Activated CD4-positive, alpha-beta T cell treated with anti-CD3 and anti-CD28 coated beads for 24 hours (primary cell): ENCODE measurements around the gene COG6.

Experiments used
- DNase-seq, 2 donors: peaks; one replicate each; pipeline ENCODE4 v3.0.0-alpha.2; 2020; ENCODE audit warnings: low read depth in 2 of 2

The COG6 gene

DNA sequence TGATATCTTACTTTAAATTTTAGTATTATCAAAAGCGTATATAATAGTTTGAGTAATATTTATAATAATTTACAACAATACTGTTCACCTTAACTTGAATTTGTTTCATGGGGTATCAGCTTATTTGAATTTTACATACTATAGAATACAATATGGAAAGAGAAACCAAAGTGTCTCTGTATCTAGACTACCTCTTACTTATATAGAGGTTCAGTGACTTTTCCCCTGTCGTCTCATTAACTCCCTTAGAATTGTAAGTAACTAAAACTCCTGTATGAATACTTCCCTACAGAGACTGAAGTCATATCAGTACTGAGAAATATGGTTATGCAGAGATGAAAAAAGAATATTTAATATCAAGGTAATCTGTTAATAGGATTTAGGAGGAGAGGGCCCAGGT lies 26.8 kb downstream of the COG6 start:
- no peak for DNase-seq

DNA sequence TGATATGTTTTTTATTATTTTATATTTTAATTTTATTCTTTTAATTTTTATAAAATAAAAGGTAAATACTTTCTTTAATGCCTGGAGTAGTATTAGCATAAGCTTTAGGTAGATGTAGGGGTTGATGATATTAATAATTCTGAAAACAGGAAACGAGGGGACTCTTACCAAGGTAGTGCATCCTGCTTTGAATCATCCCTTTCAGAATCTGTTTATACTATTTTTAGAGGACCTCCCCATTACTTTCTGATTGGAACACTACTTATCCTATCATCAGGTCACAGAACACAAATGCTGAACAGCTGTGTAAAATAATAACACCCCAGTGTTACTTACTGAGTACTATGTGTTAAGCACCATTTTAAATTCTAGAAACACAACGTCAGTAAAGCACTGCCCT lies 27.3 kb downstream of the COG6 start:
- DNase-seq, result no peak

DNA sequence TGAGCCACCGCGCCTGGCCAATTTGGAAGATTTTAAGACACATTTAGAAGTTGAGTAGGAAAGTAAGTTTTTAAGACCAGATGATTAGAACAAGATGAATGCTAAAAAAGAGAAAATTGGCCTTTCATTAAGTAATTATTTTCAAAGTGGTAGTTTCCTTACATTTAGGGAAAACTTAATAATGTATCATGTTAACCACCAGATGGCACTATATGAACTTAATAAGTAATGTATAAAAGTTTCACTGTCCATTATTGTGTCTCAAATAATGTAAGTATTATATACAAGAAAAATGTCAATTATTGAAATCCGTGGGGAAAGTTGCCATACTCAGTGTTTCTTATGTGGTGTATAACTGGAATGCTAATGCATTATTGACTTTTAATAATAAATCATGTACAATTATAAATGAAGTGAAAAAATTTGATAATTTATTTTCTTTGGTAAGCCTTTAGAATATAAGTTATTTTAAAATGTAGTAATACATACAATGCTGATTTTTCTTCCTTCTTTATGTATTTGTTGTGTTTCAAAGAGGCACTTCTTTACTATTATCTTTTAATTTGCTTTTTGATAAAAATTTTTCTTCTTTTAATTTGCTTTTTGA lies 29.2 kb downstream of the COG6 start:
- DNase-seq, result no peak

DNA sequence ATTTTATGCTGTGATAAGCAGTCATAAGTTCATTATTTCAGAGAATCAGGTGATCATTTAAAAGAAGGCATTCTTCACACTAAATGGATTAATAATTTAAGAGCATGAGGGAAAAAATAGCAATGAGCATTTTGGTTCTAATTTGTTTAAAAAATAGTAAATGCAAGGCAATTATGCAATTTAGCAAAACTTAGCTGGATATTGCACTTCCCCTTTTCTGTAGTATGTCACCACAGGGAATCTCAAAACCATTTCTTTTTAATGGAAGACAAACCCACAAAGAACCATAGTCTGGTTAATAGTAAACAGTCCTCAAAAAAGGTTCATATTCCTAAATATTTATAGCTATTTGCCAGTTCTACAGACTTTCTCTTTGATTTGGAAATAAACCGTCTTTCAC lies 30.2 kb downstream of the COG6 start:
- no peak for DNase-seq

DNA sequence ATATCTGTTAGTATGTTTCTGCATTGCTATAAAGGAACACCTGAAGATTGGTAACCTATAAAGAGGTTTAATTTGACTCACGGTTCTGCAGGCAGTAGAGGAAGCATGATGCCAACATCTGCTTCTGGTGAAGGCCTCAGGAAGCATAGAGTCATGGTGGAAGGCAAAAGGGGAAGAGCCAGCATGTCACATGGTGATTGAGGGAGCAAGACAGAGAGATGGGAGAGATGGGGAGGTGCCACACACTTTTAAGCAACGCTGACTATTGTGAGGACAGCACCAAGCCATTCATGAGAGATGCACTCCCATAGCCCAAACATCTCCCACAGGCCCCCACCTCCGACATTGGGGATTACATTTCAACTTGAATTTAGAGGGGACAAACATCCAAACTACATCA lies 32.8 kb downstream of the COG6 start:
- no peak for DNase-seq

DNA sequence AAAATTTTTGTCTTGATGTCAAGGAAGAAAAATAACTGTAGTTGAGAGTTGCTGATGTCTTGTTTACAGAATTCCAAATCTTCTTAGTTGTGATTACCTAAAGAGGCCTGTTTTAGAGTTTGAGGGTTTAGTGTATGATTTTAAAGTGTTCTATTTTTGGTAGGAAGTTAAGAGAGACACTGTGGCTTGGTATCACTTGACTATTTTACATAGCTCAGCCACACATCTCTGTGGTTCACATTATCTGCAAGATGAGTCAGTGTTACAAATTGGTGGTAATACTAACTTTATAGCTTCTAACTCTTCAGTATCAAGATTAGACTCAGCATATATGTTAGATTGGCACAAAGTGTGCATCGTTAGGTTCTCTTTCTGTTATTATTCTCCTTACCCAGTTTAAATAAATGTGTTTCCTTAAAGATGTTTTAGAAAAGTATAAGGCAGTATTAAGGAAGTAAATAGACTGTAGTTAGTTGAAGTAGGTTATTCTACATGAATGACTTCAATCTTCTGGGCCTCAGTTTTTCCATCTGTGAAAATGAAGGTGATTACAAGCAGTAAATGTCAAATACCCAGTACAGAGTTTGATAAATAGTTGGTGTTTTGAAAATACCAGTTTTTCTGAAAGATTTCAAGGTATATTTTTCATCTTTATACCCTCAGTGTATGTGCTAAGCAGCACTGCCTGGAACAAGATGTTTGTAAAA lies 33.4 kb downstream of the COG6 start:
- DNase-seq, result no peak

DNA sequence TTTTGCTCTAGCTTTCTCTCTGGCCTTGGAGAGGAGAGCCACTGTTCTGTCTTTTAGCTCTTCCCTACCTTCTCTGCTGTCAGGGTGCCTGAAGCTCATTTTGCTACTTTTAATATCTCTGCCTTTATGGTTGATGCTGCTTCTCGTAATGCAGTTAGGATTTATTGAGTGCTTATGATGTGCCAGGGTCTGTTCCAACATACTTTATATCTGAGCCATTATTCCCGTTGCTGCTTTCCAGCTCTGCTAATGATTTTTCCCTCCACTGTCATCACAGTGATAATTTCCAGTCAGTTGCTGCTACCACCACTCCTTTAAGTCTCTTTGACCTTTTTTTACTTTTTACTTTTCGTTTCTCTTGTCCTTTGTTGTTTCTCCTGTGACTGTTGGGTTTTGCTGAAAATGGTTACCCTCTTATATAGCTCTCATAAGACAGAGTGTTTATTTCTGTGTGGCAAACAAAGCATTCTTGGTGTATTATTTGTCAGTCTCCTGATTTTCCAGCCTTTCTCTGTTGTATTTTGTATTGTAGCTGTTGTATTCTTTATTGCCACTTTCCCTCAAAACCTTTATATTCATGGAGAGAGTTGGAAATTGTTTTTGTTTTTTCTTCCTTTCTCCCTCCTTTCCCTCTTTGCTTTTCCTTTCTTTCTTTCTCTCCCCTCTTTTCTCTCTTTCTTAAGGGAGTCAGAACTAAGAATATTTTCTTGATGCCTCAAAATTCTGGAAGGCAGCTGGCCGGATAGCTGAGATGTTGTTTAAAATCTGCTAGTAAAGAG lies 37.4 kb downstream of the COG6 start:
- DNase-seq, result no peak

DNA sequence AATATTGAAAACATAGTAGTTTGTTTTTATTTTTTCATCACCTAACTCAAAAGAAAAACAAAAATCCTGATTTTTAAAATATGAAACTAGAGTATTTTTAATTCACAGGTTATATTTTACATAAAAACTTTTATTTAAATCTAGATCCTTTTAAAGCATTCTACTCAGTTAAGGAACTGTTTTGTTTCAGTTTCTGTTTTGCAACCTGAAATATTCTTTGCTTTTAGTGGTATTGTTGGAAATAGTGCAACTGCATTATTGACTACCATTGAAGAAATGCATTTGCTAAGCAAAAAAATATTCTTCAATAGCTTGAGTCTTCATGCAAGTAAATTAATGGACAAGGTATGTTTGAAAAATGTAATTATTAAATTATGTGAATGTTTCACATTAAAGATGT lies 43.8 kb downstream of the COG6 start:
- no peak for DNase-seq

DNA sequence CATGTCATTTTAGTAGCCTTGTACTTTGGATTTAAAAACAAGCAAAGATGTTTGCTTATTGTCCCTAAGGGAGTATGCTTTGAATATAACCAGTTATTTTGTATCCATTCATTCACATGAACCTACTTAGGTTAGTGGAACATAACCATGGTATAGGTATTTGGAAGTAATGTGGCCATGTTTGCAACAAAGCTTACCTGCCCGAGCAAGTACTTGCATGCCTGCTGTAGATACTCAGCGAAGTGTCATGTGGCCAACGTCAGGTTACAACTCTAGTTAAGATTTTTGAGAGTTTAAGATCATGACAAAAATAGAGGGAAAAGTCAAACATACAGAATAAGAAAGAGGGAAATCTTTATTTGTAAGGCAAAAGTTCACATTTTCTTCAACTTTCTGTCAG lies 57.2 kb downstream of the COG6 start:
- no peak for DNase-seq

DNA sequence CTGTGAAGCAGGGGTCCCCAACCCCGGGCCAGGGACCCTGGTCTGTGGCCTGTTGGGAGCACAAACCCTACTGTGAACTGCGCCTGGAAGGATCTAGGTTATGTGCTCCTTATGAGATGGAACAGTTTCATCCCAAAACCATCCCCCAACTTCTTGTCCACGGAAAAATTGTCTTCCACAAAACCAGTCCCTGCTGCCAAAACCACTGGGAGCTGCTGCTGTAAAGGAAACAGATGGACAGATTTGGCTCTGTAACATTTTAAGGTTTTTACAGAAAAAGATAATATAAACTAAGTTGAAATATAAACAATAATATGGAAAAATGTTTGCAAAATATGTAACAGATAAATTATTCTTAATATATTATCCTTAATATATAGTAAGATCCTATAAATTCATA lies 73.7 kb downstream of the COG6 start:
- DNase-seq, result no peak

DNA sequence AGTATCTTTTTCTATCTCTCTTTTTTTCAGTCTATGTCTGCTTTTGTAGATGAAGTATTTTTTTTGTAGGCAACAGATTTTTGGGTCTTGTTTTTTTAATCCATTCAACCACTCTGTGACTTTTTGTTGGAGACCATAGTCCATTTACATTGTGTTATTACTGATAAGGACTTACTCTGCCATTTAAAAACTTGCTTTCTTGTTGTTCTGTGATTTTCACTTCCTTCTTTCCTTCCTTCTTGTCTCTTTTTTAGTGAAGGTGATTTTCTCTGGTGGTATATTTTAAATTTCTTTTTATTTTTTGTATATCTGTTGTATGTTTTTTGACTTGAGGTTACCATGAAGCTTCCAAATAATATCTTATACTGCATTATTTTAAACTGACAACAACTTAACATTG lies 79.5 kb downstream of the COG6 start:
- no peak for DNase-seq

DNA sequence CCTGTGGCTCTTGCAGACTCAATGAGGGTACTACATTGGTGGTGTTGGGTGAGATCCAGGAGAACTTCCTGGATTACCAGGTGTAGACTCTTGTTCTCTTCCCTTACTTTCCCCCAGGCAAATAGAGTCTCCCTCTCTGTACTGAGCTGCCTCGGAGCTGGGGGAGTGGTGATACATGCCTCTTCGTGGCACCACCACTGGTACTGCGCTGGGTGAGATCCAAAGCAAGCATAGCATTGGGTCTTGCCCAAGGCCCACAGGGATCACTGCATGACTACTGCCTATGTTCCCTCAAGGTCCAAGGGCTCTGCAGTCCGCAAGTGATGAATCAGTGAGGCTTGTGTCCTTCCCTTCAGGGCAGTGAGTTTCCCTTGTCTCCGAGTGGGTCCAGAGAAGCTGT lies 81.6 kb downstream of the COG6 start:
- DNase-seq, result no peak

DNA sequence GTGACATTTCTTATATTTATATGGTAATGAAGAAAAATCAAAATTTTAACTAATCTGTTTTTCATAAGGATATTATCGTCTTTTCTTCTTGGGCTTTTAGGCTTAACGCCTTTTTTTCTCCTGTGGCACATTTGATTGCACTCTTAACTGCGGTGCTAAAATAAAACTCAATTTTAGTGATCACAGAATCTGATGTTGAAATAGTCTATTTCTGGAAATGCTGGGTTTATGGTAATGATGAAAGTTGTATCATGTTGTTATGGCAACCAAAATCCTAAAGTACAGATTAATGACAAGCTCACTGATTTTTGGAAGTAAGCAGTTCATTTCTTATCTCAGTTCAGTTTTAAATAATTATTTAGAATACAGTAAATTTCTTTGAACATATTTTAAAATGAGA lies 85.3 kb downstream of the COG6 start:
- DNase-seq, result no peak

DNA sequence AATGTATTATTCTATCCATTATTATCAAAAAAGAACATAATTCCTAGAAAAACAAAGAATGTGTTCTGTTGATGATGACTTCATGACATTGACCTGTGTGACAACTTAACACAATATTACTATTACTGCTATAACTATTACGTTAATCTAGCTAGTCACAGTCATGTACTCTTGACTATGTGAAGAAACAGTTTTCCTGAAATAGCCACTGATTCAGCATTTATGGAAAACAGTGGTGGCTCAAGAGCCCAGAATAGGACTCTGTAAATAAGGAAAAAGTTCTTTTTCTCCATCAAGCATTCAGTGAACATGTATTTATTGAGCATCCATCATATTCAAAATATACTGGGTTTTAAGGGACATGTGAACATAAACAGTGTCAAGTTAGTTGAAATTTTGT lies 93.5 kb downstream of the COG6 start:
- no peak for DNase-seq

DNA sequence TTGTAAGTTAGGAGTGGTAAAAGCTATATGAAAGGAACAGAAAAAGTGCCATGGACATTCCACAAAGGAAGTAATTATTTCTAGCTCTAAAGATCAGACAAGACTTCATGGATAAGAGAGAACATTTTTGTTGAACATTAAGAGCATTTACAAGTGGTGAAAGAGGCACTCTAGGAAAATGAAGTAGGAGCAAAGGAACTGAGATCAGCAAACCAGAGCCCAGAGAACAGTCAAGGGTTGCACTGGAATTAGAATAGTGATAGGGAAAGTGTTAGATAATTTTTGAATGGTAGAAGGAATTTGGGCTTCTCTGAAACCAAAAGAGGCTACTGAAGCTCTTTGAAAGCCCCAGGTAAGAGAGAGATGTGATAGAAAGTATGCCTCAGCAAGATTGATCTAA lies 94.1 kb downstream of the COG6 start:
- no peak for DNase-seq

DNA sequence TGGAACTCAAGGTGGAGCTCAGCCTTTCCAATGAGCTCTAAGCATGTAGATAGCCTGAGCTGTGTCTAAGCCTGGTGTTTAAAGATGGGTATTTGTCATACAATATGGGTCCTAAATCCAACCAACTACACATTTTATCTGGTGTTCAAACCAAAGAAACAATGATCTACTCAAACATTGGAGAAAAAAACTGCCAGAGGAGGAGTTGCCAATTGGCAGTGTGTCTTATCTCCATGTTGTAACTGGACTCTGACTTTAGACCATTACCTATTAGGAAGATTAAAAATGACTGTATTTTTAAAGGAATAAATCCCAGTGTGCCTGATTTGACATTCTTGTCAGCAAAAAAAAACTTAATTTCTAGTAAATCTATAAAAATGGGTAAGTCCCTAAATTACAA lies 96.3 kb downstream of the COG6 start:
- DNase-seq, result no peak

DNA sequence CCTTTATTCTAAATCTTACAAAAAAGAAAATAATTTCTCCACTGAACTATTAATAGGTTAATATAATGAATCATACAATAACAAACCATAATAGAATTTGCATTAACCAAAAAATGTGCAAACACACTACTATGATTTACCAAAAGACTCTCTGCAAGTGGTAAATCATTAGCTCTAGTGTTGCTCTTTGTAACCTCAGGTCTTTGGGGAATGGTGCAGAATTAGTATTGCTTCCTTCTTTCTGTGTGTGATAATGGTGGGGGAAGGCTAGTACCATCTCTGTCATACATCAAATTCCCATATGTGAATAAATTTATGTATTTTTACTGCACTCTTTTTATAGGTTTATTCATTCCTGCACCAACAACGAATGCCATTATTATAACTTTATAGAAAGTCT lies 105.1 kb downstream of the COG6 start:
- DNase-seq, result no peak

DNA sequence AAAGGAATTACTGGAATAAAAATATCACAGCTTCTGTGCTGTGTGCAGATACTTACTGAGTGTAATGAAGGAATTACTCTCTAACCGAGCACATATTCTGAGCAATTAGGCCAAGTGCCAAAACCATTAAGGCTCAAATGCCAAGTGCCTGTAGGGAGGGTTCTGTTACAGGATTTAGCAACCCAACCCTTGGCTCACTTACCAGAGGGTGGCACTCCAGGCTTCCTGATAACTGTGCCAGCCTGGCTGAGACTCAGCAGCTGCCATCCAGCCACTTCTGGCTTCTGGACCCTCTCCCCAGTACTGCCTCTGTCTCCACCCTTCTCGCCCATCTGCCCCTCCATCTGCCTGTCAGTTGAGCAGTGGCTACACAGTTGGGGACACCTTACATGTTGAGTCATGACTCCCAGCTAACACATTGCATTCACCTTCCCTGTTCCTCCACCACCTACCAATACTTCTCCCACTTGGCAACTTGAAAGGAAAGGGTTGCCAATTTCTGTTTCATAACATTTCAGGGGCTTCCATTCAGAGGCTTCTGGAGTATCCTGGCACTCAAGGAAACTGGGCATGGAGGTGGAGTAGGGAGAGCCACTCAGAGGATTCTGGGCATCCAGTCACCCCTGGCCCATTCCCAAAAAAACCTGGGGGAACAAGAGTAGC lies 110.5 kb downstream of the COG6 start:
- no peak for DNase-seq

DNA sequence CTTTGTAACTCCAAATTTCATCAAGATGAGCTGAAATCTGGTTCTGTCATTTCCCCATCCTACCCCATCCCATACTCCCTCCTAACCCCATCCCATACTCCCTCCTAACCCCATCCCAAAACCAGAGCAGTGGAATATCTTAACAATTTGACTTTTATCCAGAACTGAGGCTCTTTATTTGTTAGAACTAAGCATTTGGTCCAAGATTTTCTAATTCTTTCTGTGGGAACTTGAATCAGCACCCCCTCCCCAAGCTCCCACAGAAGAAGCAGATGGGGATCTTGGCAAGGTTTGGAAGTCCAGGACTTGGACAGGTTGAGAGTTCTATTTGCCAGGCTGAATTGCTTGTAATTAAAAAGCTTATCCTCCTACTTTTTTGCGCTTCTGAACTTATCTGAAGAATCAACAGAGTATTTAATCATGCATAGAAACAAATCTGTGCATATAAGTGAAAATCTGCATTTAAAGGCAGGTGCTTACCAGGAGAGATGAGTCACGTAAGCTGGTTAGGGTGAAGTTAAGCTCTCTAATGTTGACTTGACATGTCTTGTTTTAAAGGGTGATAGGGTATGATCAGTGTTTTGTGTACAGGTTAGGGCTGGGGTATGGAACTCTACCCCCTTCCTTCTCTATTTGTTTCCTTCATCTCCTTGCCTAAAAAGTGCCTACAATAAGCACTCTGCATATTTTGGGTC lies 111.1 kb downstream of the COG6 start:
- DNase-seq, result no peak

DNA sequence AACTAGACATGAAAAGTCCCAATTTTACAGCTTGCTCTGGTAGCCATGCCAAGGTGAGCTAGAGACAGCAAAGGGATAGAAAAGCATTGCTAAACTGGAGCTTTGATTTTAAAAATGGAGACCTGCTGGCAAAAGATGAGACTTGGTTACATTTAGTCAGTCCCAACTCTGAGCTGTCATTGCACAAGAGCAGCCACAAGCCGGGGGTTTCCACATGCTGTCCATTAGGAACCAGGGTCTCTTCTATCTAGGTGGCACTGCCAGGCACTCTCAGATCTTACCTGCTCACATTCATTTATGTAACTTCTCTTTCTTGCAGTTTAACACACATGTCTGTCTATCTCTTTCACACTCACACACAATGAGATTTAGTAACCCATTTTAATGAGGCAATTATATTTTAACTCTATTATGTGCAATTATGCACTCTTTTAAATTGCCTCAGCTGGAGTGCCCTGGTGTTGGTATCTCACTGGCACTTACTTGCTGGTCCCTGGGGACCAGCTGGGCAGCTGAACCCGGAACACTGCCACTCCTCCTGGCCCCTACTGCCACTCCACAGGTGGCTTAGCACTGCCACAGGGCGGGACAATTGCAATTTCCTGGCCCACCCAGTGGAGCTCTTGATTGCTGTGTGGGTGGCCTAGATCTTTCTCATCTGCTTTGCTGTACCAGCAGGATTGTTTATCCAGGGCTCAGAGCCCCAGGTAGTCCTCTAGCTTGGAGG lies 112.5 kb downstream of the COG6 start:
- DNase-seq, result no peak

DNA sequence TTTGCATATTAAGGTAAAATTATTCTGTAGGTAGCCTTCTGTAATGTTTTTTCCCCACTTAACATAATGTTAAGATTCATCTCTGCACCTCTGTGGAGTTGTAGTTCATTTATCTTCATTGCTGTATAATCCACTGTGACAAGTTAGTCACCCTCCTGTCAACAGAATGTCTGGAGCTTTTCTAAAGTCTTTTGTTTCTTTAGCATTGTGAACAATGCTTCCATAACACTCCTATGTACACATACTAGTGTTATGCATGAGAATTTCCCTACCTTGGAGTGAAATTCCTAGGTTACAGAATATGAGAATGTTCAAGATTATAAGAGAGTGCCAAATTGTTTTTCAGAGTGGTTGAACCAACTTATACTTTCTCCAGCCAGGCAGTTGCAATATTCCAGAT lies 113.5 kb downstream of the COG6 start:
- DNase-seq, result no peak
